Measurements from ENCODE around the gene SIM1.

DNA sequence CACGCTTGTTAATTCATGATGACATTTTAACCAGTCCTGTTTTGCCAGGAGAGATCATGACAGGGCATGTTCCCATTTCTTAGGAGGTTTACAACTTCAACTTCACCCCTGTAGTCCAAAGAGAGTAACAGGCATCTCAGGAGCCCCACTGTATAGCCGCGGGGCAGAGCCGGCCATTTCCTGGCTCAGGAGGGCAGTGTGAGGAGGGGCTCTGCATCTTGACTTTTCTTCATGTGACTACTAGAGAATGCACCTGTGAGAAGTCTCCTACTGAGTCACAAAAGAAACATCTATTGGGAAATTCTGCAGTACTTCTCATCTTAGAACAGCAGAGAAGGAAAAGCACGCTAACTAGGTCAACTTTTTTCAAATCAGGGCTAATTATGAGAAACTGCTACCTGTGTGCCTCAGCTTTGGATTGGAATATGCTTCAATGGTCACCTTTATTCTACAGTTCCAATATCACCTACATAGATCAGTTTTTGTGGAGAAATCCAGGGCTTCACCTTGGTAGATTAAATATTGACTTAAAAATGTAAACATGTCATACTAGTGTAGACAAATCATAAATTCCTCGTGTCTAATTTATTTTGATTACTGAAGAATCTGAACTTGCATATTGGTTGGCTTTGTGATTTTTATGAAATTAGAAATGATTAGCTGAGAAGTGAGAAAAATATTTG, 28.6 kb upstream of the SIM1 start:
- TF ChIP-seq, protein P1, sequence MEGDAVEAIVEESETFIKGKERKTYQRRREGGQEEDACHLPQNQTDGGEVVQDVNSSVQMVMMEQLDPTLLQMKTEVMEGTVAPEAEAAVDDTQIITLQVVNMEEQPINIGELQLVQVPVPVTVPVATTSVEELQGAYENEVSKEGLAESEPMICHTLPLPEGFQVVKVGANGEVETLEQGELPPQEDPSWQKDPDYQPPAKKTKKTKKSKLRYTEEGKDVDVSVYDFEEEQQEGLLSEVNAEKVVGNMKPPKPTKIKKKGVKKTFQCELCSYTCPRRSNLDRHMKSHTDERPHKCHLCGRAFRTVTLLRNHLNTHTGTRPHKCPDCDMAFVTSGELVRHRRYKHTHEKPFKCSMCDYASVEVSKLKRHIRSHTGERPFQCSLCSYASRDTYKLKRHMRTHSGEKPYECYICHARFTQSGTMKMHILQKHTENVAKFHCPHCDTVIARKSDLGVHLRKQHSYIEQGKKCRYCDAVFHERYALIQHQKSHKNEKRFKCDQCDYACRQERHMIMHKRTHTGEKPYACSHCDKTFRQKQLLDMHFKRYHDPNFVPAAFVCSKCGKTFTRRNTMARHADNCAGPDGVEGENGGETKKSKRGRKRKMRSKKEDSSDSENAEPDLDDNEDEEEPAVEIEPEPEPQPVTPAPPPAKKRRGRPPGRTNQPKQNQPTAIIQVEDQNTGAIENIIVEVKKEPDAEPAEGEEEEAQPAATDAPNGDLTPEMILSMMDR (IDR thresholded peaks at IDR 0.05; ENCODE audit: insufficient read depth, low read length, poor library complexity, severe bottlenecking) = no peak
- no peak for TF ChIP-seq EZH2phosphoT487 (conservative IDR thresholded peaks at IDR 0.05; ENCODE audit: low read length)

Measured in SU-DHL-6 (cell line).